Measurements from ENCODE around the gene TXNRD2. TPM values are rescaled to one million over a fixed set of nuclear protein-coding genes. Genes with fewer than 3 reads are reported as not detected.
A peak's percentile ranks its signal among the peaks of the same experiment; 100 is the strongest.

TXNRD2 gene
- total RNA-seq, 1 experiment from 2014 or later: 19.7 TPM

DNA sequence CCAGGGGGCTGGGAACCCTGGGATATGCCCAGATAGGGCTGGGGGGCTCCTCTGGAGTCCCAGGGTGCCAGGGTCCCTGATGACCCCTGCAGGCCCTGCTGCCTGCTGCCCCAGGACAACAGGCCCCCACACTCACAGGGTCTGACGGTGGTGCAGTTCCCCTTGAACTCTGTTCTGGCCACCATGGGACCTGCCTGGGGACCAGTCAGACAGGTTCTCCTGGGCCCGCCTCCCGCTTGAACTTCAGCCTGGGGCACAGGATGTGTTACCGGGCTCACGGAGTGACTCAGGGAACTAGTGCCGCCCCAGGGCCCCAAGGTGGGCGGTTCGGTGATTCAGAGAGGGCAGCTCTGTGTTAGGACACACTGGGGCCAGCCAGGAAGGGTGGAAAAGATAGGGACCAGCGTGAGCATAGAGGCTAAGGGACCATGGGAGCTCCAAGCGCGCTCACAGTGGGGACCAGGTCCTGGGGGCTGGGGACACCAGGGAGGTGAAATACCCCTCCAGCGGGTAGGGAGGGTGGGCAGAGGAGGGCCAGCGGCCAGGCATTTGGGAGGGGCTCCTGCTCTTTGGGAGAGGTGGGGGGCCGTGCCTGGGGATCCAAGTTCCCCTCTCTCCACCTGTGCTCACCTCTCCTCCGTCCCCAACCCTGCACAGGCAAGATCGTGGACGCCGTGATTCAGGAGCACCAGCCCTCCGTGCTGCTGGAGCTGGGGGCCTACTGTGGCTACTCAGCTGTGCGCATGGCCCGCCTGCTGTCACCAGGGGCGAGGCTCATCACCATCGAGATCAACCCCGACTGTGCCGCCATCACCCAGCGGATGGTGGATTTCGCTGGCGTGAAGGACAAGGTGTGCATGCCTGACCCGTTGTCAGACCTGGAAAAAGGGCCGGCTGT lies 21.5 kb upstream of the TXNRD2 start:
- ATAC-seq: peak; percentile 83
- TF ChIP-seq, protein P1, sequence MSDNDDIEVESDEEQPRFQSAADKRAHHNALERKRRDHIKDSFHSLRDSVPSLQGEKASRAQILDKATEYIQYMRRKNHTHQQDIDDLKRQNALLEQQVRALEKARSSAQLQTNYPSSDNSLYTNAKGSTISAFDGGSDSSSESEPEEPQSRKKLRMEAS (IDR thresholded peaks at IDR 0.05): peak; percentile 40; the same call in 1 of the 2 replicates
- TF ChIP-seq TCF7L2 (IDR thresholded peaks at IDR 0.05; ENCODE audit: borderline replicate concordance, extremely low read depth, insufficient read depth, insufficient read length) (peak; percentile 12), RAD21 (IDR thresholded peaks at IDR 0.05; ENCODE audit: low read depth) (peak; percentile 30; the same call in 1 of the 2 replicates), POLR2AphosphoS5 (IDR thresholded peaks at IDR 0.05; ENCODE audit: low read depth, low read length) (peak; percentile 57; the same call in 1 of the 2 replicates), EGR1 (IDR thresholded peaks at IDR 0.05; ENCODE audit: low read depth) (peak; percentile 83), YY1 (IDR thresholded peaks at IDR 0.05; ENCODE audit: extremely low read depth, insufficient replicate concordance, low read depth, low read length) (peak; percentile 51), SRF (IDR thresholded peaks at IDR 0.05; ENCODE audit: low read depth) (no peak), SP1 (IDR thresholded peaks at IDR 0.05; ENCODE audit: low read depth) (peak; percentile 96), EZH2 (IDR thresholded peaks at IDR 0.05) (no peak), JUND (IDR thresholded peaks at IDR 0.05) (peak; percentile 76)
- Histone ChIP-seq H3K27ac (ENCODE audit: low read depth, low read length) (peak overlapping the region; percentile 99), H4K20me1 (ENCODE audit: insufficient read depth) (no peaks in the 10 kb centered on the region), H3K36me3 (ENCODE audit: control insufficient read depth in 1 of 2, insufficient read depth in 2 of 2, low read length in 2 of 2) (peaks cover 4 to 15% of the 10 kb centered on the region in 2 experiments; a peak in 3 of 4 replicates), H3K9ac (ENCODE audit: low read length) (peak overlapping the region; percentile 74), H3K4me1 (ENCODE audit: control insufficient read depth in 1 of 2, insufficient read depth in 2 of 2, low read length in 2 of 2) (peaks cover 44 to 60% of the 10 kb centered on the region in 2 experiments), H3K9me3 (ENCODE audit: control insufficient read depth in 1 of 2, insufficient read depth in 1 of 2, low read depth in 1 of 2, low read length in 2 of 2) (no peaks in the 10 kb centered on the region), H3K9me2 (ENCODE audit: insufficient read depth) (no peaks in the 10 kb centered on the region), H3K4me3 (replicated peaks in 1 of 2; ENCODE audit: low read depth in 1 of 2, low read length in 2 of 2) (peak overlapping the region; percentile 46 to 64), H3K27me3 (ENCODE audit: insufficient read depth, low read length) (no peaks in the 10 kb centered on the region), H2AFZ (ENCODE audit: low read depth, low read length, poor library complexity, severe bottlenecking) (no peak overlapping the region), H3K4me2 (ENCODE audit: low read length) (peak overlapping the region; percentile 99), H3K79me2 (ENCODE audit: insufficient read depth, low read length) (no peaks in the 10 kb centered on the region)
- ChIA-PET POLR2A (interaction anchor here (0.7 to 1.3 kb wide), 5 partner anchors 7 to 188 kb away, joined by 3 to 5 read pairs (median 3); no protein-coding TSS in a partner anchor), RAD21 (ENCODE audit: low non-redundant PET in 1 of 2, low total read pairs in 2 of 2, uncharacterized antibody in 2 of 2, unreplicated experiment in 2 of 2) (interaction anchor here in 1 of 2 experiments (1.7 kb wide), 1 partner anchor 233 kb away, joined by 5 read pairs; no protein-coding TSS in a partner anchor), CTCF (interaction anchor here (0.6 to 2.0 kb wide), 7 partner anchors 9 to 966 kb away, joined by 3 to 15 read pairs (median 3); no protein-coding TSS in a partner anchor)
- BruUV-seq (replicated peaks): no TSS peak
- peak; percentile 86 for DNase-seq (ENCODE audit: low read depth, low spot score)
- intact Hi-C loops (cut with micrococcal nuclease): loop anchor here (10.0 kb wide), 1 partner anchor 152 kb away; the partner anchor contains the start of genes RANBP1 and TRMT2A

Data from HCT116 (cell line).